Measurements from ENCODE around the gene MMP14.

- TF ChIP-seq CTCF (IDR thresholded peaks at IDR 0.05; ENCODE audit: poor library complexity): no peak
- TF ChIP-seq EZH2 (IDR thresholded peaks at IDR 0.05; ENCODE audit: borderline replicate concordance): no peak
These were observed 41.8 kb upstream of the MMP14 start for GRCh38 chr14:22794551-22794951.

Measured in hepatocyte (in vitro differentiated cells).